Activated T-cell treated with anti-CD3 and anti-CD28 coated beads for 48 hours (primary cell): Measurements from ENCODE around the gene MUC3A.
"Not testable (repeated sequence)": the region's sequence is repeated elsewhere in the genome, so short reads cannot be mapped to it uniquely, and the experiment has no call there.

Experiments used
- DNase-seq: peaks from one replicate; pipeline ENCODE4 v3.0.0-alpha.2; 2020; ENCODE audit warnings: low read depth

The MUC3A gene

GRCh38 chr7:100974021-100974420, 24.7 kb downstream of the MUC3A start:
- DNase-seq = no peak

- no peak for DNase-seq
These were observed 26.1 kb downstream of the MUC3A start for GRCh38 chr7:100975371-100975821.

GRCh38 chr7:100978300-100978699, 29.0 kb downstream of the MUC3A start:
- no peak for DNase-seq

GRCh38 chr7:100983451-100984187, 34.3 kb downstream of the MUC3A start:
- no peak for DNase-seq

- DNase-seq = not testable (repeated sequence)
These were observed 35.0 kb downstream of the MUC3A start for GRCh38 chr7:100984241-100984918.

- not testable (repeated sequence) for DNase-seq
These were observed 35.9 kb downstream of the MUC3A start for GRCh38 chr7:100985033-100985797.

- DNase-seq = no peak
These were observed 42.3 kb downstream of the MUC3A start for GRCh38 chr7:100991631-100992030.

- DNase-seq = not testable (repeated sequence)
These were observed 42.9 kb downstream of the MUC3A start for GRCh38 chr7:100992280-100992679.

GRCh38 chr7:100994671-100995070, 45.3 kb downstream of the MUC3A start:
- DNase-seq = not testable (repeated sequence)

GRCh38 chr7:100998530-100998929, 49.2 kb downstream of the MUC3A start:
- DNase-seq = not testable (repeated sequence)

GRCh38 chr7:100999334-100999733, 50.0 kb downstream of the MUC3A start:
- DNase-seq = not testable (repeated sequence)

GRCh38 chr7:101000025-101000424, 50.7 kb downstream of the MUC3A start:
- not testable (repeated sequence) for DNase-seq

GRCh38 chr7:101002333-101002732, 53.0 kb downstream of the MUC3A start:
- not testable (repeated sequence) for DNase-seq

GRCh38 chr7:101007361-101007760, 58.0 kb downstream of the MUC3A start:
- not testable (repeated sequence) for DNase-seq

- no peak for DNase-seq
These were observed 60.3 kb downstream of the MUC3A start for GRCh38 chr7:101009629-101010028.

- no peak for DNase-seq
These were observed 63.6 kb downstream of the MUC3A start for GRCh38 chr7:101012931-101013330.

- no peak for DNase-seq
These were observed 66.3 kb downstream of the MUC3A start for GRCh38 chr7:101015626-101016025.

- peak; percentile 58 for DNase-seq
These were observed 67.9 kb downstream of the MUC3A start for GRCh38 chr7:101017064-101017777.
